NCI-H748 (cell line): ENCODE measurements around the gene RSRP1.
"Not testable (repeated sequence)": the region's sequence is repeated elsewhere in the genome, so short reads cannot be mapped to it uniquely, and the experiment has no call there.

Experiments used
- DNase-seq: peaks from one replicate; lab custom pipeline; 2025; ENCODE audit not compliant: unreplicated experiment; lab: John Stamatoyannopoulos, UW

RSRP1 gene

GRCh38 chr1:25257196-25257595 lies 9.9 kb upstream of the RSRP1 start:
- no peak for DNase-seq

DNA sequence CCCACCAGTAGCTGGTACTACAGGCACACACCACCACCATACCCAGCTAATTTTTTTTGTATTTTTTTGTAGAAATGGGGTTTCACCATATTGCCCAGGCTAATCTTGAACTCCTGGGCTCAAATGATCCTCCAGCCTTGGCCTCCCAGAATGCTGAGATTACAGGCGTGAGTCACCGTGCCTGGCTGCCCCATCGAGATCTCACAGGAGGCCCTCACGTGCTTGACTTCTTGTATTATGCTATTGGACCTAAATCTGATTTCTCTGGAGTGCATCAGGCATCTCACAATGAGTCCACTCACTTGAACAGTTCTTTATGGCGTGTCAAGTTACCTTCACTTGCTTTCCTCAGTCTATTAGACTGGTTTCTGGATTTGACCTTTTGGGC lies 9.3 kb upstream of the RSRP1 start:
- no peak for DNase-seq

- DNase-seq = no peak
Observed at GRCh38 chr1:25255706-25256577, 8.7 kb upstream of the RSRP1 start.

- DNase-seq = no peak
Observed at GRCh38 chr1:25253911-25254310, 6.7 kb upstream of the RSRP1 start.

- no peak for DNase-seq
Observed at GRCh38 chr1:25247829-25248754, 838 bp upstream of the RSRP1 start.

GRCh38 chr1:25246600-25247023 lies 642 bp downstream of the RSRP1 start:
- peak; percentile 47 for DNase-seq

GRCh38 chr1:25245809-25246599 lies 1.2 kb downstream of the RSRP1 start:
- DNase-seq = peak; percentile 20

DNA sequence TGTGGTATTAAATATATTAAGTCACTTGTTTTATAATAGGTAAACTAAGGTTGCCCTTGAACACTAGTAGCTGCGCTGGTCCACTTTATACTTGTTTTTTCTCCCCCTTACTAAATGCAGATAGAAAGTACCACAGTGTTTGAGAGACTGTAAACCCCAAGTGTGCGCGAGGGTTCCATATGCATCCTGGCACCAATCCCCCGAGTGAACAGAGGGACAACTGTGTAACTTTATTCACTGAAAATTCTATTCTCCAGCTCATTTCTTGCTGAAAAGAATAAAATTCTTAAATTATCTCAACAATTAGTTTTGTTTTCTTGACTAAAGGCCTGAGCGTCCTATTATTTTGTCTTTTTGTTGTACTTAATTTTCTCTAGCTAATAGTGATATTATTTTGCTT lies 1.9 kb downstream of the RSRP1 start:
- no peak for DNase-seq

DNA sequence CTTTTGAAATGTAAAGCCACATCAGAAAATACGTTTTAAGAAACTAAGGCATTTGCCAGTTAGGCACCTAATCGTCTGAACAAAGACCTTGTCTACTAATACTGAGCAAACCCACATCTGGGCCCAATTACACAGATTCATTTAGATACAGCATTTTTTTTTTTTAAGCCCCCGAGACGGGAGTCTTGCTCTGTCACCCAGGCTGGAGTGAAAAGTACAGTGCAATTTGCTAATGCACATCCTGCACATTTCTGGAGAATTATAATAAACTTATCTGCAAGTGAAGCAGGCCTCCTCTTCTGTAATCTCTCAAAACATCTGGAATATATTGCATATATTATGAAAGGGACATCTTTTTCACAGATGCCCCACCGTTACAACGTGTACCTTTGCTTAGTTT lies 3.3 kb downstream of the RSRP1 start:
- no peak for DNase-seq

GRCh38 chr1:25239681-25240541 lies 7.3 kb downstream of the RSRP1 start:
- DNase-seq = peak; percentile 93

DNA sequence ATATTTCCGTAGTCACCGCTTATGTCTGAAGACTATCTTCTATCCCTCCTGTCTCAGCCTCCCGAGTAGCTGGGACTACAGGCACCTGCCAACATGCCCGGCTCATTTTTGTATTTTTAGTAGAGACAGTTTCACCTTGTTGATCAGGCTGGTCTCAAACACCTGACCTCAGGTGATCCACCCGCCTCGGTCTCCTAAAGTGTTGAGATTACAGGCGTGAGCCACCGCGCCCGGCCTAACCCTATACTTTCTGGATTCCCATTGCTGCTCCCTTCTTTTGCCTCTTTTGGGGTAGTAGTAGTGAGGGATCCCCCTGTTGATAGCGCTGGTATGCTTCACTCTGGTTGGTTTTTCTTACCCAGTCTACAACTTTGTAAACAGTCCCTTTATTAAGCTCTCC lies 9.2 kb downstream of the RSRP1 start:
- no peak for DNase-seq

DNA sequence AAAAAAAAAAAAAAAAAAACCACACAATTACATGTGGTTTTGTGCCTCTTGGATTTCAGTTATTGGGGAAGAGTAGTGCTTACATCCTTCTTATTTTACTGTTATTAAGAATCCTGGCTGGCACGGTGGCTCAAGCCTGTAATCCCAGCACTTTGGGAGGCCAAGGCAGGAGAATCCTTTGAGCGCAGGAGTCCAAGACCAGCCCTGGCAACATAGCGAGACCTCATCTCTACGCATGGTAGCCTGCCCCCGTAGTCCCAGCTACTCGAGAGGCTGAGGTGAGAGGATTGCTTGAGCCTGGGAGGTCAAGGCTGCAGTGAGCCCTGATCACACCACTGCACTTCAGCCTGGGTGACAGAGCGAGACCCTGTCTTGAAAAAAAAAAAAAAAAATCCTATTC lies 11.0 kb downstream of the RSRP1 start:
- DNase-seq = not testable (repeated sequence)

DNA sequence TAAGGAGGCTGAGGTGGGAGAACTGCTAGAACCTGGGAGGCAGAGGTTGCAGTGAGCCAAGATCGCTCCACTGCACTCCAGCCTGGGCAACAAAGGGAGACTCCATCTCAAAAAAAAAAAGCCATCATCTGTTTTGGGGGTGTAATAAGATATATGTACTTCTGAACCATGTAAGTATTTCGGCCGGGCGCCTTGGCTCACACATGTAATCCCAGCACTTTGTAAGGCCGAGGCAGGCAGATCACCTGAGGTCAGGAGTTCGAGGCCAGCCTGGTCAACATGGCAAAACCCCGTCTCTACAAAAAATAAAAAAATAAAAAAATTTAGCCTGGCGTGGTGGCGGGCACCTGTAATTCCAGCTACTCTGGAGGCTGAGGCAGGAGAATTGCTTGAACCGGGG lies 11.8 kb downstream of the RSRP1 start:
- not testable (repeated sequence) for DNase-seq

GRCh38 chr1:25232866-25233784 lies 14.1 kb downstream of the RSRP1 start:
- DNase-seq = peak; percentile 57

- peak; percentile 90 for DNase-seq
Observed at GRCh38 chr1:25232027-25232865, 15.0 kb downstream of the RSRP1 start, which contains the start of gene SYF2. Gene SYF2 (minus strand): TSS chr1:25232502. CDS start chr1:25232467, 35 bp downstream.

DNA sequence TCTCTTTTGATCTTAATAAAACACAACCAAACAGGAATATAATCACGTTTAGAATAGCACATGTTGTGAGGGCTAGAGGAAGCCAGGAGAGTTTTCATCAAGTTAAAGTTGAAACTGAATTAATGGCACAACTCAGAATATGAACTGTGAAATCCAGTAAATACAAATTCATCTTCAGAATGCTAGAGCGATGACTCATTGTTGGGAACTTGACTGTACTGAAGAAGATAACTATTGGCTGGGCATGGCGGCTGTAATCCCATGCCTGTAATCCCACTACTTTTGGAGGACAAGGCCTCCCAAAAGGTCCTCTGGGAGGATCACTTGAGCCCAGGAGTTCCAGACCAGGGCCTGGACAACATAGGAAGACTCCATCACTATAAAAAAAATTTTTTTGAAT lies 23.8 kb downstream of the RSRP1 start:
- no peak for DNase-seq

GRCh38 chr1:25222606-25223005 lies 24.6 kb downstream of the RSRP1 start:
- no peak for DNase-seq

GRCh38 chr1:25220666-25221065 lies 26.6 kb downstream of the RSRP1 start:
- DNase-seq = no peak
